Heart right ventricle (tissue), 16 donors: ENCODE measurements around the gene ZNF385D. TPM values are rescaled to one million over a fixed set of nuclear protein-coding genes. Genes with fewer than 3 reads are reported as not detected.

Experiments
- ATAC-seq, 8 donors: fragments of 200-7000 bp; cut with Tn5 transposase; one replicate each; pipeline ENCODE4 v1.9.1; 2020; ENCODE audit warnings: mild to moderate bottlenecking in 8 of 8, moderate library complexity in 8 of 8, moderate number of reproducible peaks in 1 of 8
- DNase-seq, 2 donors: peaks; one replicate each; pipeline ENCODE4 v3.0.0-alpha.2; 2020
- H3K27ac ChIP-seq, 10 donors: fragments of 200-600 bp; sonication (generic) in 2 of 10; one replicate each; pipeline versions ENCODE4 v1.5.0 to v1.8.0; 2020 to 2022; ENCODE audit warnings: mild to moderate bottlenecking in 3 of 10
- H3K27me3 ChIP-seq, 7 donors: fragments of 200-600 bp; one replicate each; pipeline ENCODE4 v1.8.0; 2021 to 2022; ENCODE audit warnings: mild to moderate bottlenecking in 2 of 7
- H3K36me3 ChIP-seq, 9 donors: fragments of 200-600 bp; sonication (generic) in 1 of 9; one replicate each; pipeline versions ENCODE4 v1.5.0 to v1.8.0; 2020 to 2022; ENCODE audit warnings: mild to moderate bottlenecking in 2 of 9
- H3K4me1 ChIP-seq, 9 donors: fragments of 200-600 bp; sonication (generic) in 1 of 9; one replicate each; pipeline versions ENCODE4 v1.5.0 to v1.8.0; 2020 to 2022; ENCODE audit warnings: mild to moderate bottlenecking in 4 of 9
- H3K4me3 ChIP-seq, 10 donors: fragments of 200-600 bp; sonication (generic) in 2 of 10; one replicate each; pipeline versions ENCODE4 v1.5.0 to v1.8.0; 2020 to 2022; ENCODE audit warnings: mild to moderate bottlenecking in 7 of 10, moderate library complexity in 2 of 10
- H3K9me3 ChIP-seq, 11 donors: fragments of 200-600 bp in 10 of 11; sonication (generic) in 2 of 11; one replicate each; pipeline versions ENCODE4 v1.5.0 to v1.8.0; 2013 to 2022; ENCODE audit warnings: mild to moderate bottlenecking in 2 of 11, control low read depth in 1 of 11, moderate library complexity in 1 of 11
- WGBS, 2 donors: extraction: QIAGEN DNeasy Blood & Tissue Kit; methylation state at CpG; one replicate each; pipeline ENCODE4 v1.1.7; 2013; ENCODE audit warnings: inconsistent platforms in 1 of 2; 5-methylcytosine and 5-hydroxymethylcytosine counted together
- intact Hi-C, 10 donors: fragments of 100-400 bp; cut with DNase I; formaldehyde crosslinking; loops; one replicate each; pipeline versions ENCODE4 v1.11.1 to v1.14.2; 2022
- polyA plus RNA-seq, 2 donors: library from polyadenylated mRNA; stranded (reverse); fragments of 200-250 nt; gene quantifications; one replicate each; pipeline ENCODE4 v1.2.3, GENCODE V29; 2013
- total RNA-seq, 10 donors: library from RNA; stranded (reverse); fragmentation: NEBNext Ultra II Directional in 3 of 10; extraction: Animal tissue kit (Norgen Biotek cat#: 25700) in 3 of 10; gene quantifications; one replicate each; pipeline versions ENCODE4 v1.2.1 to v1.2.4, GENCODE V29; 2021 to 2023
- TF ChIP-seq, protein P1 (sequence below), 9 donors: fragments of 200-600 bp; sonication (generic) in 2 of 9; IDR thresholded peaks; one replicate each; pipeline versions ENCODE4 v1.5.0 to v1.8.0; 2021 to 2022; ENCODE audit warnings: antibody characterized with exemption in 9 of 9, mild to moderate bottlenecking in 5 of 9, moderate library complexity in 1 of 9
- donor health status: Arrhythmogenic right ventricular cardiomyopathy.
- donor health status: ischemic (EF 13 %, LVEDD 7.1; RV severe dilation, severe dysfunction).
- donor health status: healthy with polysubstance abuse.
- donor health status: DM: no; HTN: yes; CAD: no.
- donor health status: DM: no; HTN: no; CAD: no.
- donor health status: ischemic (EF 25% LVEDD 6.9; RV normal size, moderate dysfunction).
- donor health status: ischemic (EF 25% LVEDD 5.7; RV mildly dilated, moderate dysfunction).
- donor health status: healthy.
- donor health status: DM: yes; HTN: yes; CAD: no.
- donor health status: Ischemic cardiomyopathy.
- donor health status: ischemic (EF 35%, LVEDD 5.7; RV mildly dilated, moderate dysfunction).
- donor health status: nonischemic (EF 11% LVEDD 7.7; RV severe dilation, severe dysfunction).
- donor health status: DM: yes; HTN: yes; CAD: no.
- donor health status: PGD.
- donor health status: ischemic (EF 29% LVEDD 5.4; RV normal size, mild dysfunction).
- donor health status: nonischemic (EF 23%, LVEDD 6.1; RV moderate dilation, normal function).

The ZNF385D gene
- total and polyA plus RNA-seq, 12 donors = 3.0 to 24.9 (median 7.2) TPM

DNA sequence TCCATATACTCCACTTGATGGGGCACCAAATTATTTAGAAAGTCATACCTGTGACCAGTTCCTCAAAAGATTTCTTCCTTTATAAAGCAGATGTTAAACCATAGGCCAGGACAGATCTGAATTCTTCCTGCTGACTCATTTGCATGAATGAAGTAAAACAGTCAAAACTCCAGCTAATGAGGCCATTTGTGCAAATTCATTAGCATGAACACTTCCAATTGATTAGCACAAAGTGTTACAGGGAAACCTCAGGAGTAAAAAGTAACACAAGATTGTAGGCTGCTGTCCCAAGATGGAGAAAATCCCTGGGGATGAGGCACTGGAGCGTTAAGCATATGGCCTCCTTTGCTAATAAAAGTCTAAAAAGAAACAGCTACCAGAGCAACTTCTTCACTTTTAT lies 149.8 kb downstream of the ZNF385D start:
- no peak overlapping the region for H3K27ac ChIP-seq
- no peaks in the 10 kb centered on the region for H3K36me3 ChIP-seq
- H3K4me1 ChIP-seq = no peaks in the 10 kb centered on the region
- peaks cover 0 to 7% (median 0%) of the 10 kb centered on the region in 11 donors for H3K9me3 ChIP-seq
- no peak overlapping the region for H3K4me3 ChIP-seq
- TF ChIP-seq, protein P1, sequence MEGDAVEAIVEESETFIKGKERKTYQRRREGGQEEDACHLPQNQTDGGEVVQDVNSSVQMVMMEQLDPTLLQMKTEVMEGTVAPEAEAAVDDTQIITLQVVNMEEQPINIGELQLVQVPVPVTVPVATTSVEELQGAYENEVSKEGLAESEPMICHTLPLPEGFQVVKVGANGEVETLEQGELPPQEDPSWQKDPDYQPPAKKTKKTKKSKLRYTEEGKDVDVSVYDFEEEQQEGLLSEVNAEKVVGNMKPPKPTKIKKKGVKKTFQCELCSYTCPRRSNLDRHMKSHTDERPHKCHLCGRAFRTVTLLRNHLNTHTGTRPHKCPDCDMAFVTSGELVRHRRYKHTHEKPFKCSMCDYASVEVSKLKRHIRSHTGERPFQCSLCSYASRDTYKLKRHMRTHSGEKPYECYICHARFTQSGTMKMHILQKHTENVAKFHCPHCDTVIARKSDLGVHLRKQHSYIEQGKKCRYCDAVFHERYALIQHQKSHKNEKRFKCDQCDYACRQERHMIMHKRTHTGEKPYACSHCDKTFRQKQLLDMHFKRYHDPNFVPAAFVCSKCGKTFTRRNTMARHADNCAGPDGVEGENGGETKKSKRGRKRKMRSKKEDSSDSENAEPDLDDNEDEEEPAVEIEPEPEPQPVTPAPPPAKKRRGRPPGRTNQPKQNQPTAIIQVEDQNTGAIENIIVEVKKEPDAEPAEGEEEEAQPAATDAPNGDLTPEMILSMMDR (IDR thresholded peaks at IDR 0.05) = no peak
- WGBS, 2 donors = 66 to 70% methylated on average over 1 of the region's 1 CpG
- no peak for DNase-seq
- no peaks in the 10 kb centered on the region for H3K27me3 ChIP-seq
- ATAC-seq = no peak
- intact Hi-C loops = no loop called here

- Histone ChIP-seq H3K4me3 (no peak overlapping the region), H3K27ac (no peak overlapping the region), H3K27me3 (no peaks in the 10 kb centered on the region), H3K4me1 (no peaks in the 10 kb centered on the region), H3K9me3 (peaks cover 0 to 7% (median 0%) of the 10 kb centered on the region in 11 donors), H3K36me3 (no peaks in the 10 kb centered on the region)
- 86 to 90% methylated on average over 6 of the region's 6 CpGs for WGBS, 2 donors
- TF ChIP-seq, protein P1 (IDR thresholded peaks at IDR 0.05) = no peak
- intact Hi-C loops = loop anchor here in 1 of 10 donors (5.0 kb wide), 1 partner anchor 263 kb away; no protein-coding TSS in a partner anchor
- DNase-seq = no peak
- ATAC-seq = no peak
These were observed 151.1 kb downstream of the ZNF385D start for GRCh38 chr3:21599890-21600289.

DNA sequence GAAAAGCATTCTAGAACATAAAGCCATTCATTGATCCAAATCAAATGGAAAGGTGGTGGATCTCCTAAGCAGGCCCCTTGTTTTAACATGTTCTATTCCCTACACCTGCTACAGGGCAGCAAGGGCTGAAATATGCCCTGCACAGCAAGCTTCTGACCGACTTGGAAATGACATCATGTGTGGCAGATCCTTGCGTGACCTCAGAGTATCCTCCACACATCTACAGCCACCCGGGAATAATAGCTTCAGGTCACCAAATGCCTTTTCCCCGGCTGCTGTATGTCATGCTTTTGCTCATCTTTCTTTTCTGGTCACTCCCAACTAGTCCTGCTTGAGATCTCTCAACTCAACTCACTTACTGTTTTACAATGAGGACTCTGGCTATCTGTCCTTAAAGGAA lies 158.2 kb downstream of the ZNF385D start:
- Histone ChIP-seq H3K27me3 (no peaks in the 10 kb centered on the region), H3K4me1 (peaks cover 0 to 6% (median 0%) of the 10 kb centered on the region in 9 donors), H3K9me3 (no peaks in the 10 kb centered on the region), H3K4me3 (no peak overlapping the region), H3K27ac (no peak overlapping the region), H3K36me3 (no peaks in the 10 kb centered on the region)
- peak in 1 of 8 donors; percentile 39 for ATAC-seq
- WGBS, 2 donors = 74 to 83% methylated on average over 4 of the region's 4 CpGs
- TF ChIP-seq, protein P1 (IDR thresholded peaks at IDR 0.05) = no peak
- no peak for DNase-seq
- intact Hi-C loops = no loop called here

- H3K27ac ChIP-seq = no peak overlapping the region
- peaks cover 0 to 5% (median 0%) of the 10 kb centered on the region in 9 donors for H3K4me1 ChIP-seq
- TF ChIP-seq, protein P1 (IDR thresholded peaks at IDR 0.05) = no peak
- DNase-seq (no peak), ATAC-seq (no peak)
- H3K4me3 ChIP-seq = no peak overlapping the region
- no peaks in the 10 kb centered on the region for H3K27me3 ChIP-seq
- 58 to 59% methylated on average over 1 of the region's 1 CpG for WGBS, 2 donors
- intact Hi-C loops = no loop called here
- no peaks in the 10 kb centered on the region for H3K36me3 ChIP-seq
- H3K9me3 ChIP-seq = no peaks in the 10 kb centered on the region
These were observed 163.1 kb downstream of the ZNF385D start for GRCh38 chr3:21587894-21588293.
